ENCODE results near the gene RASSF3. TPM values are rescaled to one million over a fixed set of nuclear protein-coding genes. Genes with fewer than 3 reads are reported as not detected.
A peak's percentile ranks its signal among the peaks of the same experiment; 100 is the strongest.

RASSF3 gene, protein sequence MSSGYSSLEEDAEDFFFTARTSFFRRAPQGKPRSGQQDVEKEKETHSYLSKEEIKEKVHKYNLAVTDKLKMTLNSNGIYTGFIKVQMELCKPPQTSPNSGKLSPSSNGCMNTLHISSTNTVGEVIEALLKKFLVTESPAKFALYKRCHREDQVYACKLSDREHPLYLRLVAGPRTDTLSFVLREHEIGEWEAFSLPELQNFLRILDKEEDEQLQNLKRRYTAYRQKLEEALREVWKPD
- polyA plus RNA-seq = 8.0 to 9.6 TPM (median 9.3 TPM) in 3 replicates
- 6.2 TPM for polyA plus RNA-seq (2011; ENCODE audit: low read depth)
- 7.6 and 8.9 TPM in 2 replicates for polyA plus RNA-seq (2011; cell fraction: cytosol; rRNA removed)
- polyA plus RNA-seq (2011; cell fraction: nucleus; rRNA removed) = 7.4 and 8.7 TPM in 2 replicates
- polyA plus RNA-seq (2012; ENCODE audit: low replicate concordance) = 5.6 and 6.8 TPM in 2 replicates
- 17.4 to 20.4 TPM (median 19.7 TPM) in 3 replicates for polyA minus RNA-seq
- 11.7 TPM for polyA minus RNA-seq (2011; cell fraction: cytosol; rRNA and poly(A)+ RNA removed)
- 4.5 and 9.9 TPM in 2 replicates for polyA minus RNA-seq (2011; cell fraction: nucleus; rRNA and poly(A)+ RNA removed)

DNA sequence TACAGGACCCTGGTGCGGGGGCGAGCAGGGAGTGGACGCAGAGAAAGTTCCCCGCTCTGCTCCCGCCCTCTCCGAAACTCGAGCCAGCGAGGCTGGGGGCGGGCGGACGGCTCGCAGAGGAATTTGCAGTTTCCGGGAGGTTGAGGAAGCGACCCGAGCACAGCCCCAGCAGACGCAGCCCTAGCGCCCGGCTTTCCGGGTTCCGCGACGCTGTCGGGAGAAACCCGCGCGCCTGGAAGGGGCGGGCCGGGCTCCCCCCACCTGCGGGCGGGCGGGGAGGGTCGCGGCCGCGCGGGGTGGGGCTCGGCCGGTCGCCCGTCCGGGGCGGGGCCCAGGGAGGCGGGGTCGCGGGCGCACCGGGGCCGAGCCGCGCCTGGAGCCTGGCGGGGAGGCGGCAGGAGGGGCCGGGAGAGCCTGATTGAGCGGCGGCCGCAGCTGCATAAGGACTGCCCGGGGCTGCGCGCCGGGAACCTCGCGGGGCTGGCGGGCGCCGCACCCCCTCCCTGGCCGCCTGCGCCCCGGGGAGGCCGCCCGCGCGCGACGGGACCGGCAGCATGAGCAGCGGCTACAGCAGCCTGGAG lies at the start of gene RASSF3:
TSS of gene RASSF3 (plus strand) at position 417 of the 581 bp plus-strand sequence. CDS start at position 555, 138 bp downstream.
- peak within 1 kb of the TSS; percentile 70 for H3K27ac ChIP-seq (ENCODE audit: control insufficient read depth, insufficient read depth, low read length)

DNA sequence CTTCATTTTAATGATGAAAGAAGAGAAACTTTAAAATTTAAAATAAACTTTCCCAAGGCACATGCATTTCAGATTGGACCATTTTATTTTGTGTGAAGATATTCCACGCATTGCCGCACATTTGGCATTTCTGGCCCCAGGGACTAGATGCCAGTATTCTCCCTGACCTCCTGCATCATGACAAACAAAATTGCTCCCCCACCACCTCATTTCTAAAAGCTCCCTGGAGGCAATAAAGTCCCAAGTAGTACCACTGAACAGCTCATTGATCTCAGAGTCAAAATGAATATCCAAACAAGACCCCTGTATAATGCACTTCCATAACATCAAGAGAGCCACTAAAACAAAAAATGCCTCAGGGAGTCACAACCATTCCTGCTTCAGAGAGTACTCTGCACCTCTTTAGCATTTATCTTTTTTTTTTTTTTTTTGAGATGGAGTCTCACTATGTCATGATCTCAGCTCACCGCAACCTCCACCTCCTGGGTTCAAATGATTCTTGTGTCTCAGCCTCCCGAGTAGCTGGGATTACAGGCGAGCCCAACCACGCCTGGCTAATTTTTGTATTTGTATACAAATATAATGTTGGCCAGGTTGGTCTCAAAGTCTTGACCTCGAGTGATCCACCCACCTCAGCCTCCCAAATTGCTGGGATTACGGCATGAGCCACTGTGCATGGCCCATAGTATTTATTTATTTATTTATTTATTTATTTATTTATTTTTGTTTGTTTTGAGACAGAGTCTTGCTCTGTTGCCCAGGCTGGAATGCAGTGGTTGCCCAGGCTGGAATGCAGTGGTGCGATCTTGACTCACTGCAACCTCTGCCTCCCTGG lies 48.8 kb upstream of the RASSF3 start:
- no peak for FAIRE-seq
- Histone ChIP-seq H3K36me3 (ENCODE audit: control insufficient read depth in 2 of 2, extremely low read depth in 1 of 2, insufficient read depth in 2 of 2, low read length in 2 of 2) (no peaks in the 10 kb centered on the region), H3K4me3 (ENCODE audit: control insufficient read depth in 2 of 3, extremely low read depth in 1 of 3, insufficient read depth in 2 of 3, low read depth in 1 of 3, low read length in 3 of 3) (no peak overlapping the region), H3K4me1 (ENCODE audit: control insufficient read depth, extremely low read depth, insufficient read depth, low read length) (peaks cover 8% of the 10 kb centered on the region), H3K9me3 (ENCODE audit: control insufficient read depth, low read depth, low read length) (no peaks in the 10 kb centered on the region), H3K79me2 (ENCODE audit: control insufficient read depth, insufficient read depth, low read length) (no peaks in the 10 kb centered on the region), H3K27ac (ENCODE audit: control insufficient read depth, insufficient read depth, low read length) (no peak overlapping the region), H3K27me3 (ENCODE audit: control insufficient read depth, extremely low read depth, insufficient read depth, low read length) (no peaks in the 10 kb centered on the region), H2AFZ (ENCODE audit: control insufficient read depth, low read length) (no peak overlapping the region), H3K9me1 (ENCODE audit: control insufficient read depth, extremely low read depth, insufficient read depth, low read length) (no peaks in the 10 kb centered on the region), H3K9ac (ENCODE audit: control insufficient read depth, extremely low read depth, insufficient read depth, low read length) (no peak overlapping the region), H4K20me1 (ENCODE audit: control insufficient read depth, extremely low read depth, insufficient read depth, low read length) (no peaks in the 10 kb centered on the region), H3K4me2 (ENCODE audit: control insufficient read depth, extremely low read depth, insufficient read depth, low read depth, low read length) (no peak overlapping the region)
- no peak for DNase-seq (ENCODE audit: low read depth, low spot score)
- dilution Hi-C loops (cut with MboI; ENCODE audit: extremely low pct_ligation_motif_present, low sequenced_read_pairs) = no loop called here
- TF ChIP-seq EZH2 (IDR thresholded peaks at IDR 0.05; ENCODE audit: low read length) = no peak
- TF ChIP-seq, protein P1, sequence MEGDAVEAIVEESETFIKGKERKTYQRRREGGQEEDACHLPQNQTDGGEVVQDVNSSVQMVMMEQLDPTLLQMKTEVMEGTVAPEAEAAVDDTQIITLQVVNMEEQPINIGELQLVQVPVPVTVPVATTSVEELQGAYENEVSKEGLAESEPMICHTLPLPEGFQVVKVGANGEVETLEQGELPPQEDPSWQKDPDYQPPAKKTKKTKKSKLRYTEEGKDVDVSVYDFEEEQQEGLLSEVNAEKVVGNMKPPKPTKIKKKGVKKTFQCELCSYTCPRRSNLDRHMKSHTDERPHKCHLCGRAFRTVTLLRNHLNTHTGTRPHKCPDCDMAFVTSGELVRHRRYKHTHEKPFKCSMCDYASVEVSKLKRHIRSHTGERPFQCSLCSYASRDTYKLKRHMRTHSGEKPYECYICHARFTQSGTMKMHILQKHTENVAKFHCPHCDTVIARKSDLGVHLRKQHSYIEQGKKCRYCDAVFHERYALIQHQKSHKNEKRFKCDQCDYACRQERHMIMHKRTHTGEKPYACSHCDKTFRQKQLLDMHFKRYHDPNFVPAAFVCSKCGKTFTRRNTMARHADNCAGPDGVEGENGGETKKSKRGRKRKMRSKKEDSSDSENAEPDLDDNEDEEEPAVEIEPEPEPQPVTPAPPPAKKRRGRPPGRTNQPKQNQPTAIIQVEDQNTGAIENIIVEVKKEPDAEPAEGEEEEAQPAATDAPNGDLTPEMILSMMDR (optimal IDR thresholded peaks at IDR 0.05 in 1 of 3, IDR thresholded peaks at IDR 0.05 in 1 of 3, conservative IDR thresholded peaks at IDR 0.05 in 1 of 3; ENCODE audit: extremely low read depth in 1 of 3, insufficient read depth in 2 of 3, low read length in 3 of 3) = no peak

More for the DNA sequence above, at the start of gene RASSF3:
- Histone ChIP-seq H3K4me2 (ENCODE audit: control insufficient read depth, extremely low read depth, insufficient read depth, low read depth, low read length) (peak within 1 kb of the TSS; percentile 86), H3K9me3 (ENCODE audit: control insufficient read depth, low read depth, low read length) (no peaks in the 10 kb centered on the region), H3K79me2 (ENCODE audit: control insufficient read depth, insufficient read depth, low read length) (peaks cover 27% of the 10 kb centered on the region), H3K4me1 (ENCODE audit: control insufficient read depth, extremely low read depth, insufficient read depth, low read length) (peaks cover 12% of the 10 kb centered on the region), H3K27me3 (ENCODE audit: control insufficient read depth, extremely low read depth, insufficient read depth, low read length) (no peaks in the 10 kb centered on the region), H4K20me1 (ENCODE audit: control insufficient read depth, extremely low read depth, insufficient read depth, low read length) (no peaks in the 10 kb centered on the region), H2AFZ (ENCODE audit: control insufficient read depth, low read length) (peak within 1 kb of the TSS; percentile 96), H3K4me3 (ENCODE audit: control insufficient read depth in 2 of 3, extremely low read depth in 1 of 3, insufficient read depth in 2 of 3, low read depth in 1 of 3, low read length in 3 of 3) (peak within 1 kb of the TSS; percentile 75 to 83 (median 82)), H3K36me3 (ENCODE audit: control insufficient read depth in 2 of 2, extremely low read depth in 1 of 2, insufficient read depth in 2 of 2, low read length in 2 of 2) (no peaks in the 10 kb centered on the region), H3K9ac (ENCODE audit: control insufficient read depth, extremely low read depth, insufficient read depth, low read length) (peak within 1 kb of the TSS; percentile 76), H3K9me1 (ENCODE audit: control insufficient read depth, extremely low read depth, insufficient read depth, low read length) (no peaks in the 10 kb centered on the region)
- DNase-seq (ENCODE audit: low read depth, low spot score) (no peak), FAIRE-seq (no peak)
- TF ChIP-seq EZH2 (IDR thresholded peaks at IDR 0.05; ENCODE audit: low read length) = no peak
- TF ChIP-seq, protein P1 (optimal IDR thresholded peaks at IDR 0.05 in 1 of 3, IDR thresholded peaks at IDR 0.05 in 1 of 3, conservative IDR thresholded peaks at IDR 0.05 in 1 of 3; ENCODE audit: extremely low read depth in 1 of 3, insufficient read depth in 2 of 3, low read length in 3 of 3) = no peak
- dilution Hi-C loops (cut with MboI; ENCODE audit: extremely low pct_ligation_motif_present, low sequenced_read_pairs) = no loop called here

All from keratinocyte (primary cell).